Measurements from ENCODE around the gene ZNF740. TPM values are rescaled to one million over a fixed set of nuclear protein-coding genes. Genes with fewer than 3 reads are reported as not detected.

The ZNF740 gene
- polyA plus RNA-seq, 1 donor from 2014 or later, result 24.3 TPM

DNA sequence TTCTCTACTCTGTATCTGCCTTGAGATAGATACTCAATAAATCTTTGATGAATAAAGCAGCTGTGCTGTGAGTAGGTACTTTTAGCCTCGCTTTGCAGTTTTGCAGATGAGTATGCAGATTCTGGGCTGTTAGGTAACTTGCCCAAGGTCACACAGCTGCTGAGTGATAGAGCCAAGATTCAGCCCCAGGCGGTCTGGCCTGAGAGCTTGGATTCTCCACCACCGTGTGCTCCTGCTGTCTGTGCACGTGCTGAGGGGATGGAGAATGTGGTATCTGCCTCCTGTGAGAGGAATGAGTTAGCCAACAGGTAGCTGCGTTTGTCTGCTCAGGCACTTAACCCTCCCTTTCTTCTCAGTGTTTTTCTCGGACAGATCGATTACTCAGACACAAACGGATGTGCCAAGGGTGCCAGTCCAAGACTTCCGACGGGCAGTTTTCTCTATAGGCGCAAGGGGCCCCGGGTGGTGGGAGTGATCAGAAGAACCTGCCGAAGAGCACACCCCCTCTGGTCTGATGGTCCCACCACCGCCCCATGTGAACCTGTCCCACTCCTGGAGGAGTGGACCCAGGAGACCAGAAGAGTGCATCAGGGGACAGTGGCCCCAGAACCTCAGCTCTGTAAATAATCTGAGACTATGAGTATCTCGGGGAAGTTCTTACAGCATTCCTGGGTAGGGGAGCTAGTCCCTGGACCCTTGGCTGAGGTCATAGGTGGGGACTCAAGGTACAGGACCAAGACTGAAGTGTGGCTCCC lies 6.8 kb downstream of the ZNF740 start:
- Histone ChIP-seq H3K9me2 (ENCODE audit: insufficient read depth, low read length) (no peaks in the 10 kb centered on the region), H2AFZ (ENCODE audit: low read depth, low read length) (no peak overlapping the region)
- TF ChIP-seq MXI1 (conservative IDR thresholded peaks at IDR 0.05; ENCODE audit: poor library complexity, severe bottlenecking) (no peak), TAF1 (IDR thresholded peaks at IDR 0.05; ENCODE audit: low read depth) (no peak), SMC3 (conservative IDR thresholded peaks at IDR 0.05; ENCODE audit: poor library complexity) (no peak), EZH2 (IDR thresholded peaks at IDR 0.05; ENCODE audit: borderline replicate concordance, insufficient read depth, low read length, poor library complexity, severe bottlenecking) (no peak), CTCF (IDR thresholded peaks at IDR 0.05; ENCODE audit: poor library complexity, severe bottlenecking) (no peak), RAD21 (conservative IDR thresholded peaks at IDR 0.05) (no peak), EP300 (conservative IDR thresholded peaks at IDR 0.05; ENCODE audit: poor library complexity, severe bottlenecking) (no peak), POLR2AphosphoS5 (IDR thresholded peaks at IDR 0.05) (no peak)
- TF ChIP-seq, protein P1, sequence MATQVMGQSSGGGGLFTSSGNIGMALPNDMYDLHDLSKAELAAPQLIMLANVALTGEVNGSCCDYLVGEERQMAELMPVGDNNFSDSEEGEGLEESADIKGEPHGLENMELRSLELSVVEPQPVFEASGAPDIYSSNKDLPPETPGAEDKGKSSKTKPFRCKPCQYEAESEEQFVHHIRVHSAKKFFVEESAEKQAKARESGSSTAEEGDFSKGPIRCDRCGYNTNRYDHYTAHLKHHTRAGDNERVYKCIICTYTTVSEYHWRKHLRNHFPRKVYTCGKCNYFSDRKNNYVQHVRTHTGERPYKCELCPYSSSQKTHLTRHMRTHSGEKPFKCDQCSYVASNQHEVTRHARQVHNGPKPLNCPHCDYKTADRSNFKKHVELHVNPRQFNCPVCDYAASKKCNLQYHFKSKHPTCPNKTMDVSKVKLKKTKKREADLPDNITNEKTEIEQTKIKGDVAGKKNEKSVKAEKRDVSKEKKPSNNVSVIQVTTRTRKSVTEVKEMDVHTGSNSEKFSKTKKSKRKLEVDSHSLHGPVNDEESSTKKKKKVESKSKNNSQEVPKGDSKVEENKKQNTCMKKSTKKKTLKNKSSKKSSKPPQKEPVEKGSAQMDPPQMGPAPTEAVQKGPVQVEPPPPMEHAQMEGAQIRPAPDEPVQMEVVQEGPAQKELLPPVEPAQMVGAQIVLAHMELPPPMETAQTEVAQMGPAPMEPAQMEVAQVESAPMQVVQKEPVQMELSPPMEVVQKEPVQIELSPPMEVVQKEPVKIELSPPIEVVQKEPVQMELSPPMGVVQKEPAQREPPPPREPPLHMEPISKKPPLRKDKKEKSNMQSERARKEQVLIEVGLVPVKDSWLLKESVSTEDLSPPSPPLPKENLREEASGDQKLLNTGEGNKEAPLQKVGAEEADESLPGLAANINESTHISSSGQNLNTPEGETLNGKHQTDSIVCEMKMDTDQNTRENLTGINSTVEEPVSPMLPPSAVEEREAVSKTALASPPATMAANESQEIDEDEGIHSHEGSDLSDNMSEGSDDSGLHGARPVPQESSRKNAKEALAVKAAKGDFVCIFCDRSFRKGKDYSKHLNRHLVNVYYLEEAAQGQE (IDR thresholded peaks at IDR 0.05; ENCODE audit: borderline replicate concordance), result no peak

DNA sequence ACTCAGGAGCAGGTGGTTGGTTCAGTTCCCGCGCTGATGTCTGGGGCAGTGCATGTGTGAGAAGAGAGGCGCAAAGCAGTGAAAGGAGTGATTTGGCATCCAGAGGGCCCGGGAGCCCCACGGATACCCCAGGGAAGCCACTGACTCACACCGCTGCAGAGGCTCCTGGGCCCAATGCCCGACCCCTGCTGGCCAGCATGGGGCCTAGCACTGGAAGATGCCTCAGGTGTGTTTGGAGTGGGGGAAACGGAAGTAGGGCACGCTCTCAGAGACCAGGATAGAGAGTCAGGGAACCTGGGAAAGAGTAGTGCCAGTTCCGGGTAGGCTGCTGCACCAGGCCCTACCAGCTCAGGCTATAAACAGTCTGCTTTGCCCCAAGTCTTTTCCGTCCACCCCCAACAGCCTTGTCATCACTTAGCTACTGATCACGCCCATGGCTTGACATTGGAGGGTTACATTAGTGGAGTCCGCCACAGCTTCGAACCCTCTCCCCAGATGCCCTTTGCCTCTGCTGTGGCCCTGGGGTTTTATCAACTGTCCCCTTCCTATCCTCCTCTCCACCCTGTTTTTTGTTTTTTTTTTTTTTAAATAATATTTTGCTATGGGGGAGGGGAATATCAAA lies 9.7 kb downstream of the ZNF740 start:
- Histone ChIP-seq H3F3A (ENCODE audit: insufficient read depth, low read length, poor library complexity, severe bottlenecking) (no peaks in the 10 kb centered on the region), H3K4me3 (ENCODE audit: low read length) (no peak overlapping the region), H3K9me2 (ENCODE audit: insufficient read depth, low read length) (no peaks in the 10 kb centered on the region), H4K20me1 (ENCODE audit: insufficient read depth) (no peaks in the 10 kb centered on the region), H2AFZ (ENCODE audit: low read depth, low read length) (no peak overlapping the region), H3K27me3 (ENCODE audit: insufficient read depth, low read depth, low read length) (no peaks in the 10 kb centered on the region), H3K9me3 (ENCODE audit: low read length) (no peaks in the 10 kb centered on the region), H3K27ac (ENCODE audit: low read length) (no peak overlapping the region), H3K4me2 (ENCODE audit: low read length) (no peak overlapping the region), H3K36me3 (ENCODE audit: insufficient read depth, low read length) (peaks cover 16% of the 10 kb centered on the region), H3K79me2 (replicated peaks; ENCODE audit: insufficient read depth, low read length) (peaks cover 2% of the 10 kb centered on the region), H3K9ac (ENCODE audit: low read length) (no peak overlapping the region)
- TF ChIP-seq CTCF (IDR thresholded peaks at IDR 0.05; ENCODE audit: poor library complexity, severe bottlenecking) (peak; percentile 46), EZH2 (IDR thresholded peaks at IDR 0.05; ENCODE audit: borderline replicate concordance, insufficient read depth, low read length, poor library complexity, severe bottlenecking) (no peak), RAD21 (conservative IDR thresholded peaks at IDR 0.05) (no peak), MXI1 (conservative IDR thresholded peaks at IDR 0.05; ENCODE audit: poor library complexity, severe bottlenecking) (no peak), SMC3 (conservative IDR thresholded peaks at IDR 0.05; ENCODE audit: poor library complexity) (peak; percentile 33), EP300 (conservative IDR thresholded peaks at IDR 0.05; ENCODE audit: poor library complexity, severe bottlenecking) (no peak), TAF1 (IDR thresholded peaks at IDR 0.05; ENCODE audit: low read depth) (no peak)
- TF ChIP-seq, protein P1 (IDR thresholded peaks at IDR 0.05; ENCODE audit: borderline replicate concordance), result no peak

More for the DNA sequence above, 6.8 kb downstream of the ZNF740 start:
- H3K27me3 ChIP-seq (ENCODE audit: insufficient read depth, low read depth, low read length), result no peaks in the 10 kb centered on the region
- peaks cover 22% of the 10 kb centered on the region for H3K79me2 ChIP-seq (replicated peaks; ENCODE audit: insufficient read depth, low read length)
- no peak overlapping the region for H3K9ac ChIP-seq (ENCODE audit: low read length)
- peaks cover 16% of the 10 kb centered on the region for H3K36me3 ChIP-seq (ENCODE audit: insufficient read depth, low read length)
- no peak overlapping the region for H3K4me2 ChIP-seq (ENCODE audit: low read length)
- no peaks in the 10 kb centered on the region for H4K20me1 ChIP-seq (ENCODE audit: insufficient read depth)
- no peak overlapping the region for H3K4me3 ChIP-seq (ENCODE audit: low read length)
- H3F3A ChIP-seq (ENCODE audit: insufficient read depth, low read length, poor library complexity, severe bottlenecking), result no peaks in the 10 kb centered on the region
- H3K9me3 ChIP-seq (ENCODE audit: low read length), result no peaks in the 10 kb centered on the region
- no peak overlapping the region for H3K27ac ChIP-seq (ENCODE audit: low read length)

Measured in neural cell (in vitro differentiated cells).